A673 (cell line): ENCODE data around the gene MRRF.

ENCODE experiments used
- CTCF ChIP-seq: fragments of 300-800, 200-600 bp; sonication (generic); conservative IDR thresholded peaks from 2 replicates; pipeline ENCODE4 v1.5.1; 2017; ENCODE audit warnings: low read depth, mild to moderate bottlenecking, antibody characterized with exemption, low read length, moderate library complexity, mixed read lengths
- EZH2 ChIP-seq: fragments of 200-600 bp; sonication (generic); IDR thresholded peaks from 2 replicates; pipeline ENCODE4 v1.6.1; 2017; ENCODE audit warnings: borderline replicate concordance, low read depth, mild to moderate bottlenecking, mixed read lengths, antibody characterized with exemption, low read length; ENCODE audit not compliant: poor library complexity, severe bottlenecking

GRCh38 chr9:122226142-122226757 lies 38.4 kb upstream of the MRRF start:
- TF ChIP-seq EZH2 = peak; percentile 98
- TF ChIP-seq CTCF = no peak
